Lower lobe of right lung (tissue), 2 donors: ENCODE results near the gene ADAMTS4. TPM values are rescaled to one million over a fixed set of nuclear protein-coding genes. Genes with fewer than 3 reads are reported as not detected.

ENCODE experiments used
- ATAC-seq, 2 donors: fragments of 200-7000 bp; cut with Tn5 transposase; one replicate each; pipeline ENCODE4 v1.9.1; 2020 to 2022; ENCODE audit warnings: mild to moderate bottlenecking in 2 of 2, moderate library complexity in 2 of 2
- DNase-seq: peaks from one replicate; pipeline ENCODE4 v3.0.0-alpha.2; 2020
- H3K27ac ChIP-seq: fragments of 200-600 bp; one replicate; pipeline ENCODE4 v1.8.0; 2022
- H3K27me3 ChIP-seq: fragments of 200-600 bp; one replicate; pipeline ENCODE4 v1.8.0; 2022; ENCODE audit warnings: low read depth
- H3K36me3 ChIP-seq: fragments of 200-600 bp; one replicate; pipeline ENCODE4 v1.8.0; 2022; ENCODE audit warnings: mild to moderate bottlenecking
- H3K4me1 ChIP-seq: fragments of 200-600 bp; one replicate; pipeline ENCODE4 v1.8.0; 2022
- H3K4me3 ChIP-seq: fragments of 200-600 bp; one replicate; pipeline ENCODE4 v1.8.0; 2022; ENCODE audit warnings: mild to moderate bottlenecking
- H3K9me3 ChIP-seq: fragments of 200-600 bp; one replicate; pipeline ENCODE4 v1.8.0; 2022
- intact Hi-C: fragments of 100-400 bp; cut with DNase I; formaldehyde crosslinking; loops from one replicate; pipeline ENCODE4 v1.11.0; 2022
- total RNA-seq: library from RNA; stranded (reverse); fragmentation: NEBNext Ultra II Directional; extraction: Animal tissue kit (Norgen Biotek cat#: 25700); gene quantifications from one replicate; pipeline ENCODE4 v1.2.1, GENCODE V29; 2021
- TF ChIP-seq, protein P1 (sequence below): fragments of 200-600 bp; IDR thresholded peaks from one replicate; pipeline ENCODE4 v1.8.0; 2022; ENCODE audit warnings: antibody characterized with exemption, mild to moderate bottlenecking
- donor health status: DM: no; HTN: yes; CAD: no; lungs with severe emphysema.

The ADAMTS4 gene
- total RNA-seq, 1 donor from 2014 or later: 1.4 TPM

DNA sequence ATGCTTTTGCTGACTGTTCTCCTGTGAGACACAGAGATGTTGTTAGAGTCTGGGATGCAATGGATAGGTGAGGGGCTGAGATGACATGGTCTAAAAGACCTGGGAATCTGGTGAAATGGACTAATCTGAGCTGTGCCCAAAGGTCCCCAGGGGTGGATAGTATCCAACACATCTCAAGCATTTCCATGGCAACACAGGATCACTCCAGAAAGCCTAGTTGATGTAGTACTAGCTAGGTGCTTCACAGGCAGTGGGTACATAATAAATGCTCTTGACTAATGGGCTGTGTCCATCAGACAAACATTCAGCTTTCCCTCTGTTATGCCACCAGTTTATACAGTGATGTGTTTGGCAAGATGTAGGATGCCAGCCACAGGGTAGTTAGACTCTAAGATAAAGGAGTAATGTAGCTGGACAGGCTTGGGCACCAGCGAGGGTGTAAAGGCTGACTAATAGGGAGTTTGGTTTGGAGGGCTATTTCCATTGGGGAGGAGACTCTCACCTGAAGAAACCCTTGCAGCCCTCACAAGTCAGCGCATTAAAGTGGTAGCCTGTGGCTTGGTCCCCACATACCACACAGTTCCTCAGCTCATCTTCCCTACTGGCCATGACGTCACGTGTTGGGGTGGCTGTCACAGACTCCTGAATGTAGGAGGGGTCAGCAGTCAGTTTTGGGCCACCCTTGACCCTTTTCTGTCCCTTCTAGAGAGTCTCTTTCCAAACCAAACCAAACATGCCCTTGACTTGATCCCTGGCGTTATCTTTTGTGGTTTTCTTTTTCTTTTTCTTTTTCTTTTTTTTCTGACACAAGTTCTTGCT lies 37.3 kb upstream of the ADAMTS4 start:
- intact Hi-C loops: no loop called here
- H3K9me3 ChIP-seq: no peaks in the 10 kb centered on the region
- no peak overlapping the region for H3K27ac ChIP-seq
- H3K4me1 ChIP-seq: no peaks in the 10 kb centered on the region
- H3K36me3 ChIP-seq: no peaks in the 10 kb centered on the region
- DNase-seq (no peak), ATAC-seq (no peak)
- no peak overlapping the region for H3K4me3 ChIP-seq
- TF ChIP-seq, protein P1, sequence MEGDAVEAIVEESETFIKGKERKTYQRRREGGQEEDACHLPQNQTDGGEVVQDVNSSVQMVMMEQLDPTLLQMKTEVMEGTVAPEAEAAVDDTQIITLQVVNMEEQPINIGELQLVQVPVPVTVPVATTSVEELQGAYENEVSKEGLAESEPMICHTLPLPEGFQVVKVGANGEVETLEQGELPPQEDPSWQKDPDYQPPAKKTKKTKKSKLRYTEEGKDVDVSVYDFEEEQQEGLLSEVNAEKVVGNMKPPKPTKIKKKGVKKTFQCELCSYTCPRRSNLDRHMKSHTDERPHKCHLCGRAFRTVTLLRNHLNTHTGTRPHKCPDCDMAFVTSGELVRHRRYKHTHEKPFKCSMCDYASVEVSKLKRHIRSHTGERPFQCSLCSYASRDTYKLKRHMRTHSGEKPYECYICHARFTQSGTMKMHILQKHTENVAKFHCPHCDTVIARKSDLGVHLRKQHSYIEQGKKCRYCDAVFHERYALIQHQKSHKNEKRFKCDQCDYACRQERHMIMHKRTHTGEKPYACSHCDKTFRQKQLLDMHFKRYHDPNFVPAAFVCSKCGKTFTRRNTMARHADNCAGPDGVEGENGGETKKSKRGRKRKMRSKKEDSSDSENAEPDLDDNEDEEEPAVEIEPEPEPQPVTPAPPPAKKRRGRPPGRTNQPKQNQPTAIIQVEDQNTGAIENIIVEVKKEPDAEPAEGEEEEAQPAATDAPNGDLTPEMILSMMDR: no peak
- no peaks in the 10 kb centered on the region for H3K27me3 ChIP-seq

DNA sequence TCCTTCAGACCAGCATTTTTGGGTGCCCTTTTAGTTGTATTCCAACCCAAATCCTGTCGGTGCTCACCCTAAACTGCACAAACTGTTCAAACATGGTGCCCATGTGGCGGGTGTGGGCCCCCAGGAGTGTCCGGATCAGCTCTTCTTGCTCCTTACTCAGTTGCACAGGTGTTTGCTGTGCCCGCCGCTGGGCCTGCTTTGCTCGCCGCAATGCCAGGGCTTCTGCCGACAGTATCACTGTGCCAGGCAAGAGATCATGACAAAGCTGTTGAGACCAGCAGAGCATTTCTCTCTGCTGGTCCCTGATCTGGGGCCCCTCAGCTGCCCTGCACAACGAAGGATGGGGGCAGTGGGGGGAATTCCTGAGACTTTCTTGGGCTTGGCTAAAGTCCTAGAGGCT lies 34.2 kb upstream of the ADAMTS4 start:
- Histone ChIP-seq H3K27me3 (no peaks in the 10 kb centered on the region), H3K36me3 (peaks cover 20% of the 10 kb centered on the region), H3K4me1 (no peaks in the 10 kb centered on the region), H3K9me3 (no peaks in the 10 kb centered on the region), H3K4me3 (no peak overlapping the region), H3K27ac (no peak overlapping the region)
- intact Hi-C loops: no loop called here
- TF ChIP-seq, protein P1: no peak
- DNase-seq (no peak), ATAC-seq (no peak)

DNA sequence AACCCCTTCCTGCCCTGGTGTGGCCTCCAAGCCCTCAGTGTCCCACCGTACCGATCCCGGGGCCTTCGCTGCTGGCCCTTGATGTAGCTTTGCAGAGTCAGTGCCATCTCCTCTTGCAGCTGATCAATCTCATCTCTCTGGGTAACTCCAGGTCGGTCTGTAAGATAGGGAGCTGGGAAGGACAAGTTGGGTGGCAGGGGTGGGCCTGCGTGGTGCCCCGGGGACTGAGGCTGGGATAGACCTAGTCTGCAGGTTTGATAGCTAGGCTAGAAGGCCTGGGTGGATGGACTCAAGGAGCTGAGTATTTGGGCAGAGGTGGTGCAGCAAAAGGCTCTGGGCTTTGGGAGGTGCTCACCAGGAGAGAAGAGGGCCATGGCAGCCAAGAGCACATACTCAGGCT lies 31.9 kb upstream of the ADAMTS4 start:
- H3K4me1 ChIP-seq: peaks cover 18% of the 10 kb centered on the region
- DNase-seq (no peak), ATAC-seq (no peak)
- no peak overlapping the region for H3K27ac ChIP-seq
- H3K4me3 ChIP-seq: no peak overlapping the region
- H3K9me3 ChIP-seq: no peaks in the 10 kb centered on the region
- TF ChIP-seq, protein P1: no peak
- intact Hi-C loops: no loop called here
- H3K27me3 ChIP-seq: no peaks in the 10 kb centered on the region
- peaks cover 20% of the 10 kb centered on the region for H3K36me3 ChIP-seq

DNA sequence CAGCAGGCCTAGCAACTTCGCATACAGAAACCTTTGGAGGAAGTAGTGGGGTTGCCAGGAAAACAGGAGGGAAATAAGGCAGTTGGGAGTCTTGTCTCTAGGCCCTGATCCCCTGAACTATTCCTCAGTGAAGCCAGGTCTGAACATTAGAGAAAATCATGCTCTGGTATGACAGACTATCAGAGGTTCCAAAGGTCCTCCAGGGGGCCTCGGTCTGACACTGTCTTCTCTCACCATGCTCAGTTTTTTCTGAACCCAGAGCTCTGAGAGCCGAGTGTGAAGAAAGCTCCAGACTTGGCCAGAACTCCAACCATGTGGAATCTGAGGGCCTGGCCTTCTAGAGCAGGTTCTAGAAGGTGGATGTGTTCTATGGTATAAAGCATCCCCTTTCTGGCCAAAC lies 31.0 kb upstream of the ADAMTS4 start:
- H3K27ac ChIP-seq: no peak overlapping the region
- ATAC-seq (no peak), DNase-seq (no peak)
- intact Hi-C loops: no loop called here
- peaks cover 20% of the 10 kb centered on the region for H3K36me3 ChIP-seq
- no peaks in the 10 kb centered on the region for H3K27me3 ChIP-seq
- no peak overlapping the region for H3K4me3 ChIP-seq
- peaks cover 25% of the 10 kb centered on the region for H3K4me1 ChIP-seq
- no peaks in the 10 kb centered on the region for H3K9me3 ChIP-seq
- TF ChIP-seq, protein P1: no peak

DNA sequence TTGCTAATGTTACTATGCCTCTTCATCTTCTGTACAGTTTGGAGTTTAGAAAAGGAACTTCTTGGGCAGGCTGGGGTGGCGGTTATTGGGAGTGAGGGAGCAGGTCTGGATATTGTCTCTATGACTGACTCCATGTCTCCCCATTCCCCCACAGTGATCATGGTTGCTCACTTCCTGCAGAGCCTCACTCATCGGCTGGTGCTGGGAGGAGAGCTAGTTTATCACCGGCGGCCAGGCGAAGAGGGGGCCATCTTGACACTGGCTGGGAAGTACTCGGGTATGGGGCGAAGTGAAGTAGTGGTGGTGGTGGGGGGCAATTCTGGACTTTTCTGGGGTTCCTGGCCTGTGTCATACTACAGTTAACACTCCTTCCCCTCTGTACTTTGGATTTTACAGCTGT lies 29.2 kb upstream of the ADAMTS4 start:
- TF ChIP-seq, protein P1: no peak
- peaks cover 26% of the 10 kb centered on the region for H3K4me1 ChIP-seq
- intact Hi-C loops: no loop called here
- H3K9me3 ChIP-seq: no peaks in the 10 kb centered on the region
- DNase-seq (no peak), ATAC-seq (no peak)
- no peak overlapping the region for H3K4me3 ChIP-seq
- H3K27me3 ChIP-seq: no peaks in the 10 kb centered on the region
- H3K27ac ChIP-seq: no peak overlapping the region
- peaks cover 20% of the 10 kb centered on the region for H3K36me3 ChIP-seq
